ENCODE measurements around the gene CABS1. TPM values are rescaled to one million over a fixed set of nuclear protein-coding genes. Genes with fewer than 3 reads are reported as not detected.

The CABS1 gene
- total and polyA plus RNA-seq, 10 of the 15 experiments (the other 5 are each of a cell fraction or from before 2014, with no cell fraction given), result not detected

DNA sequence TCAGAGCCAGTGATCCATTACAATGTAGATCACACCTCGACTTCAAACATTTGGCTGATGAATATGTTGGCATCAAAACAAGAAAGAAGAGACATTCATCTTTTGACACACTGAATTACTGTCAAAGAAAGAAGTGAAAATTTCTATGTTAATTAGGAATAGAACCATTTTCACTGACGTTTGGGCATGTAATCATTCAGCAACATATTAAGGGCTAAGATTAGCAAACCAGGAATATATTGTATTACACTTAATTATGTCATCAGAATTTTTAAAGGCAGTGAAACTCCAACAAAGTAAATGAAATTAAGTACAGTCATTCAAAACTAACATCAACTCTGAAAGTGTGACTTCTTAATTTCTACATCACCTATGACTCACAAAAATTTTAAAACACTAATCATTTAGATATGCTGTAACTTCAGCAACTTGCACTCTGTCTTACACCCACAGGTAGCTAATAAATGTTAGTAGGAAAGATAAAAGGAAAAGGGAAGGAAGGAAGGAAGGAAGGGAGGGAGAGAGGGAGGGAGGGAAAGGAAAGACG, 24.4 kb downstream of the CABS1 start:
- ChIA-PET SMC1A (ENCODE audit: uncharacterized antibody, unreplicated experiment) (interaction anchor here (1.7 to 1.8 kb wide), 2 partner anchors 8 to 112 kb away, joined by 4 to 6 read pairs; no protein-coding TSS in a partner anchor), RAD21 (ENCODE audit: unreplicated experiment) (no interaction called here), CTCF (no interaction called here), POLR2A (interaction anchor here (0.6 kb wide), 1 partner anchor 18 kb away, joined by 3 read pairs; no protein-coding TSS in a partner anchor)
- Histone ChIP-seq H3K4me2 (ENCODE audit: control insufficient read depth, insufficient read depth) (no peak overlapping the region), H3K9ac (ENCODE audit: control insufficient read depth, insufficient read depth, low read length) (no peak overlapping the region), H3K9me3 (replicated peaks; ENCODE audit: control insufficient read depth, insufficient read depth, low read length) (no peaks in the 10 kb centered on the region), H3K79me2 (ENCODE audit: control insufficient read depth, insufficient read depth, low read length) (no peaks in the 10 kb centered on the region), H3K27ac (ENCODE audit: control insufficient read depth, insufficient read depth) (no peak overlapping the region), H3K4me1 (ENCODE audit: control insufficient read depth, insufficient read depth, low read length) (no peaks in the 10 kb centered on the region), H3K27me3 (replicated peaks in 1 of 2; ENCODE audit: control insufficient read depth in 2 of 2, insufficient read depth in 2 of 2, low read length in 1 of 2) (no peaks in the 10 kb centered on the region), H3K36me3 (ENCODE audit: control insufficient read depth in 2 of 2, insufficient read depth in 2 of 2, low read length in 1 of 2) (no peaks in the 10 kb centered on the region), H2AFZ (ENCODE audit: control insufficient read depth, low read depth, low read length) (no peak overlapping the region), H3K4me3 (no peak overlapping the region), H4K20me1 (ENCODE audit: control insufficient read depth, insufficient read depth) (no peaks in the 10 kb centered on the region)
- in situ Hi-C loops (cut with MboI), result loop anchor here (5.0 kb wide), 1 partner anchor 52 kb away; no protein-coding TSS in a partner anchor
- BruUV-seq (replicated peaks), result no TSS peak
- WGBS (ENCODE audit: insufficient coverage, insufficient replicate concordance, low lambda C conversion rate, missing lambda C conversion rate), result 4% methylated on average over 3 of the region's 3 CpGs
- FAIRE-seq, result no peak
- intact Hi-C loops (cut with micrococcal nuclease; ENCODE audit: unreplicated experiment), result loop anchor here (1.0 kb wide), 1 partner anchor 33 kb away; no protein-coding TSS in a partner anchor
- ATAC-seq, result peak; percentile 78
- no peak for DNase-seq (ENCODE audit: low read depth, low spot score)
- TF ChIP-seq NRF1 (conservative IDR thresholded peaks at IDR 0.05; ENCODE audit: low read depth, low read length) (no peak), ESRRA (IDR thresholded peaks at IDR 0.05; ENCODE audit: low read length) (no peak), NFYB (IDR thresholded peaks at IDR 0.05; ENCODE audit: insufficient read depth, low read depth, low read length) (no peak), MEF2B (IDR thresholded peaks at IDR 0.05; ENCODE audit: partially characterized antibody, poor library complexity, severe bottlenecking) (peak; percentile 36), POLR2A (IDR thresholded peaks at IDR 0.05; ENCODE audit: low read depth, low read length) (no peak), TARDBP (IDR thresholded peaks at IDR 0.05; ENCODE audit: borderline replicate concordance) (no peak), GATAD2B (conservative IDR thresholded peaks at IDR 0.05; ENCODE audit: low read depth) (no peak), BHLHE40 (IDR thresholded peaks at IDR 0.05; ENCODE audit: borderline replicate concordance in 1 of 2, low read depth in 2 of 2, low read length in 1 of 2) (0 out of 4 replicates have a peak, but pooled peaks of 1 of the 2 experiments have one; percentile 40), NBN (IDR thresholded peaks at IDR 0.05) (peak; percentile 24; the same call in 1 of the 2 replicates), CHD1 (IDR thresholded peaks at IDR 0.05; ENCODE audit: low read depth, low read length) (no peak), NR2C1 (IDR thresholded peaks at IDR 0.05) (no peak), ATF7 (IDR thresholded peaks at IDR 0.05; ENCODE audit: low read depth) (peak; percentile 92), IRF5 (IDR thresholded peaks at IDR 0.05; ENCODE audit: borderline replicate concordance) (no peak), CHD4 (IDR thresholded peaks at IDR 0.05) (no peak), IKZF1 (conservative IDR thresholded peaks at IDR 0.05) (0 out of 2 replicates have a peak, but pooled peaks have one; percentile 31), SIN3A (IDR thresholded peaks at IDR 0.05; ENCODE audit: low read depth, low read length) (no peak), TAF1 (IDR thresholded peaks at IDR 0.05; ENCODE audit: borderline replicate concordance, low read depth, low read length) (no peak)
- TF ChIP-seq, protein P1, sequence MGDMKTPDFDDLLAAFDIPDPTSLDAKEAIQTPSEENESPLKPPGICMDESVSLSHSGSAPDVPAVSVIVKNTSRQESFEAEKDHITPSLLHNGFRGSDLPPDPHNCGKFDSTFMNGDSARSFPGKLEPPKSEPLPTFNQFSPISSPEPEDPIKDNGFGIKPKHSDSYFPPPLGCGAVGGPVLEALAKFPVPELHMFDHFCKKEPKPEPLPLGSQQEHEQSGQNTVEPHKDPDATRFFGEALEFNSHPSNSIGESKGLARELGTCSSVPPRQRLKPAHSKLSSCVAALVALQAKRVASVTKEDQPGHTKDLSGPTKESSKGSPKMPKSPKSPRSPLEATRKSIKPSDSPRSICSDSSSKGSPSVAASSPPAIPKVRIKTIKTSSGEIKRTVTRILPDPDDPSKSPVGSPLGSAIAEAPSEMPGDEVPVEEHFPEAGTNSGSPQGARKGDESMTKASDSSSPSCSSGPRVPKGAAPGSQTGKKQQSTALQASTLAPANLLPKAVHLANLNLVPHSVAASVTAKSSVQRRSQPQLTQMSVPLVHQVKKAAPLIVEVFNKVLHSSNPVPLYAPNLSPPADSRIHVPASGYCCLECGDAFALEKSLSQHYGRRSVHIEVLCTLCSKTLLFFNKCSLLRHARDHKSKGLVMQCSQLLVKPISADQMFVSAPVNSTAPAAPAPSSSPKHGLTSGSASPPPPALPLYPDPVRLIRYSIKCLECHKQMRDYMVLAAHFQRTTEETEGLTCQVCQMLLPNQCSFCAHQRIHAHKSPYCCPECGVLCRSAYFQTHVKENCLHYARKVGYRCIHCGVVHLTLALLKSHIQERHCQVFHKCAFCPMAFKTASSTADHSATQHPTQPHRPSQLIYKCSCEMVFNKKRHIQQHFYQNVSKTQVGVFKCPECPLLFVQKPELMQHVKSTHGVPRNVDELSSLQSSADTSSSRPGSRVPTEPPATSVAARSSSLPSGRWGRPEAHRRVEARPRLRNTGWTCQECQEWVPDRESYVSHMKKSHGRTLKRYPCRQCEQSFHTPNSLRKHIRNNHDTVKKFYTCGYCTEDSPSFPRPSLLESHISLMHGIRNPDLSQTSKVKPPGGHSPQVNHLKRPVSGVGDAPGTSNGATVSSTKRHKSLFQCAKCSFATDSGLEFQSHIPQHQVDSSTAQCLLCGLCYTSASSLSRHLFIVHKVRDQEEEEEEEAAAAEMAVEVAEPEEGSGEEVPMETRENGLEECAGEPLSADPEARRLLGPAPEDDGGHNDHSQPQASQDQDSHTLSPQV (IDR thresholded peaks at IDR 0.05), result no peak
- TF ChIP-seq, protein P2, sequence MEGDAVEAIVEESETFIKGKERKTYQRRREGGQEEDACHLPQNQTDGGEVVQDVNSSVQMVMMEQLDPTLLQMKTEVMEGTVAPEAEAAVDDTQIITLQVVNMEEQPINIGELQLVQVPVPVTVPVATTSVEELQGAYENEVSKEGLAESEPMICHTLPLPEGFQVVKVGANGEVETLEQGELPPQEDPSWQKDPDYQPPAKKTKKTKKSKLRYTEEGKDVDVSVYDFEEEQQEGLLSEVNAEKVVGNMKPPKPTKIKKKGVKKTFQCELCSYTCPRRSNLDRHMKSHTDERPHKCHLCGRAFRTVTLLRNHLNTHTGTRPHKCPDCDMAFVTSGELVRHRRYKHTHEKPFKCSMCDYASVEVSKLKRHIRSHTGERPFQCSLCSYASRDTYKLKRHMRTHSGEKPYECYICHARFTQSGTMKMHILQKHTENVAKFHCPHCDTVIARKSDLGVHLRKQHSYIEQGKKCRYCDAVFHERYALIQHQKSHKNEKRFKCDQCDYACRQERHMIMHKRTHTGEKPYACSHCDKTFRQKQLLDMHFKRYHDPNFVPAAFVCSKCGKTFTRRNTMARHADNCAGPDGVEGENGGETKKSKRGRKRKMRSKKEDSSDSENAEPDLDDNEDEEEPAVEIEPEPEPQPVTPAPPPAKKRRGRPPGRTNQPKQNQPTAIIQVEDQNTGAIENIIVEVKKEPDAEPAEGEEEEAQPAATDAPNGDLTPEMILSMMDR (IDR thresholded peaks at IDR 0.05 in 2 of 3, conservative IDR thresholded peaks at IDR 0.05 in 1 of 3; ENCODE audit: control insufficient read depth in 2 of 3, extremely low read depth in 1 of 3, insufficient read depth in 1 of 3, low read depth in 3 of 3, low read length in 3 of 3), result no peak
